Measurements from ENCODE around the gene ARHGEF5.

Gene ARHGEF5

GRCh38 chr7:144399946-144400345 lies 44.7 kb downstream of the ARHGEF5 start:
- TF ChIP-seq GATA3 (IDR thresholded peaks at IDR 0.05; ENCODE audit: low read depth, low read length): no peak
- TF ChIP-seq GATA2 (IDR thresholded peaks at IDR 0.05; ENCODE audit: low read depth, low read length): no peak

GRCh38 chr7:144401490-144401889 lies 46.3 kb downstream of the ARHGEF5 start:
- TF ChIP-seq GATA3 (IDR thresholded peaks at IDR 0.05; ENCODE audit: low read depth, low read length): no peak

GRCh38 chr7:144403102-144403501 lies 47.9 kb downstream of the ARHGEF5 start:
- TF ChIP-seq GATA2 (IDR thresholded peaks at IDR 0.05; ENCODE audit: low read depth, low read length) (no peak), GATA3 (IDR thresholded peaks at IDR 0.05; ENCODE audit: low read depth, low read length) (no peak)

DNA sequence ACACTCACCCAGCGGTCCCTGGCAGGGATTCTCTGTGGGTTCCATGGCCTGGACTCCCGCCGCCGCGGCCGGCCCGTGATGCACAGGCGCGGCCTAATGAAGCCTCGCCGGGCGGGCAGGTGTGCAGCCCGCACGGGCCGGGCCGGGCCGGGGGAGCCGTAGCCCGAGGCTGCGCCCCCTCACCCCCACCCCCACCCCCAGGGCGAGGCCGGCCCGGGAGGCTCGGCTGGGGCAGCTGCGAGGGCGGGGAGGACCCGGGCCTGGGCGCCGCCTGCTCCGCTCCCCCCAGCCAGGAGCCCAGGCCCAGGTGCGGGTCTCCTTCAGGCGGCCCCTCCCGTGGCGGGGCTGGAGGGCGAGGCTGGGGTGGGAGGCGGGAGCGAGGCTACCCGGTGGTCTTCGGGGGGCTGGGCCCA lies 48.5 kb downstream of the ARHGEF5 start, which contains the start of gene NOBOX:
TSS of gene NOBOX (minus strand) at position 45 of the 413 bp plus-strand sequence.
- no peak for TF ChIP-seq GATA2 (IDR thresholded peaks at IDR 0.05; ENCODE audit: low read depth, low read length)
- TF ChIP-seq GATA3 (IDR thresholded peaks at IDR 0.05; ENCODE audit: low read depth, low read length): no peak

DNA sequence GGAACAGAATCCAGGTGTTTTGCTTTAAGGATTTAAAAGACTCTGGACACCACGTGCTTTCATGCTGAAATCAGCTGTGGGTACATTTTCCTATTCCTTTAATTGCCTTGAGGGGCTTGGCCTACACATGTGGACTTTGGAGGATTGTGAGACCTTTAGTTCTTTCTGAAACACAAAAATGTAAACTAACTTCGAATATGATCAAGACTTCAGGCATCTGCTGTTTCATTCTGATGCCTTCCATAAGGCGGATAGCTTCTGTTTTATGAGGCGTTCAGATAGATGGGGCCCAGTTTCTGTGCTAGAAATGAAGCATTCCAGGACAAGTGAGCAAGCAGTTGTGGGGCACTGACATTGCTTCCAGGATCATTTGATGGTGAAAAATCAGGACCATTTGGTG lies 49.7 kb downstream of the ARHGEF5 start:
- TF ChIP-seq GATA2 (IDR thresholded peaks at IDR 0.05; ENCODE audit: low read depth, low read length): no peak
- no peak for TF ChIP-seq GATA3 (IDR thresholded peaks at IDR 0.05; ENCODE audit: low read depth, low read length)

DNA sequence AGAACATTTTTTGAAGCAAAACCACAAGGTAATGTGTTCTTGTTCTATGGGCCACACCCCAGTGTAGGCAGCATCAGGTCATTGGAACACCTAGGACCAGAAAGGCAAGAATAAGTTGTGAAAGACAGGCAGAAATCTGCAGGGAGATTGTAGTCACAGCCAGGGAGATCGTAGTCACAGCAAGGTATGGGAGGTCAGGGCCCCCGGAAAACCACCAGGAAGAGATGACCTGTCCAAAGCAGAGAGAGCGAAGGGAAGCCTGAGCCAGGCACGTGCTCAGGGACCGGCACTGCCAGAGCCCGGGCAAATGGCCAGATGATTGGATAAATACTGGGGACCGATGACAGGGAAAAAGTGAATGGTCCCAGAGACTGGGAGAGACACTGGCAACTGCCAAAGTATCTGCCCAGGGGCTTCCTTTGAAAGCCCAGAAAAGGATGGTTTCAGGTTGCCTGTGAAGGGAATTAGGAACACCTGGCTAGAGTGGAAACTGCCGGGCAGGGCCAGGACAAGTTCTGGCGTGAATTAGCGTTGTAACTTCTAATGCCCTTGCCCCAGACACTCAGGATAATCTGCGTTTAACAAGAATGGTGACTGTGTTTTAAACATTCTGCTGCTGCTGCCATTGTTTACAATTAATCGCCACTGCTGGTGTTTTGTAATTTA lies 52.2 kb downstream of the ARHGEF5 start:
- no peak for TF ChIP-seq GATA3 (IDR thresholded peaks at IDR 0.05; ENCODE audit: low read depth, low read length)
- TF ChIP-seq GATA2 (IDR thresholded peaks at IDR 0.05; ENCODE audit: low read depth, low read length): no peak

DNA sequence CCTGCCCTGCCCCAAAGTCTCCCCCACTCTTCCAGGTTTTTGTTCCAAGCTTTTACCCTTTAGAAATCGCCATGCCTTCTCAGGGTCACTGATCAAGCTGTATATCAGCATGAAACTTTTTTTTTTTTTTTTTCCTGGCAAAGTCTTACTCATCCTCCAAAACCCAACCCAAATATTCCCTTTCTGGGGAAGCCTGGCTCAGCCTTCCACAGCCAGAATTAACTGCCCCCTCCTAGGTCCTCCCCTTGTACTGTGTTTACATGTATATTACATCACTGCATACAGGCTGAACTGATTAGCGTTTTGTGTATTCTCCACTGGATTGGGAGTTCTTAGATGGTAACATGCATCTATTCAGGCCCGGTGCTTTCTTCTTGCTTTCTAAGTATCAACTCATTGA lies 52.9 kb downstream of the ARHGEF5 start:
- TF ChIP-seq GATA3 (IDR thresholded peaks at IDR 0.05; ENCODE audit: low read depth, low read length) (no peak), GATA2 (IDR thresholded peaks at IDR 0.05; ENCODE audit: low read depth, low read length) (no peak)

GRCh38 chr7:144410441-144410840 lies 55.2 kb downstream of the ARHGEF5 start:
- TF ChIP-seq GATA3 (IDR thresholded peaks at IDR 0.05; ENCODE audit: low read depth, low read length): no peak
- no peak for TF ChIP-seq GATA2 (IDR thresholded peaks at IDR 0.05; ENCODE audit: low read depth, low read length)

- TF ChIP-seq GATA2 (IDR thresholded peaks at IDR 0.05; ENCODE audit: low read depth, low read length): no peak
- no peak for TF ChIP-seq GATA3 (IDR thresholded peaks at IDR 0.05; ENCODE audit: low read depth, low read length)
Observed at GRCh38 chr7:144414815-144415214, 59.6 kb downstream of the ARHGEF5 start.

DNA sequence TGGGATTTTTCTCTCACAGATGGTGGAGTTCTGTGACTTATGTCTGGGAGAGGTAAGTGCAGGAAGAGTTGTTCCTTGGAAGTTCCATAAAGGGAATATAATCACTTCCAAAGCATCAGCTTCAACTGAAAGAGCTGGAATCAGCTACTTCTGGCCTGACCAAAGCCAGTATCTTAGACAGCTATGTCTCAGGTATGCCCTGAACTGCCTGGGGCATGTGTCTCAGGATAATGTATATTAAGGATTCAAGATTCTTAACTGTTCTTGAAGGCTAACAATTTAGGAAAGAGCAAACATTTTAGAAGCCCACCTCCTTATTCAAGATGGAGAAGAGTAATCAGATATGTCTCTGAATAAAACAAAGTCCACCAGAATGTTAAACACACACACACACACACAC lies 60.7 kb downstream of the ARHGEF5 start:
- TF ChIP-seq GATA2 (IDR thresholded peaks at IDR 0.05; ENCODE audit: low read depth, low read length): no peak

DNA sequence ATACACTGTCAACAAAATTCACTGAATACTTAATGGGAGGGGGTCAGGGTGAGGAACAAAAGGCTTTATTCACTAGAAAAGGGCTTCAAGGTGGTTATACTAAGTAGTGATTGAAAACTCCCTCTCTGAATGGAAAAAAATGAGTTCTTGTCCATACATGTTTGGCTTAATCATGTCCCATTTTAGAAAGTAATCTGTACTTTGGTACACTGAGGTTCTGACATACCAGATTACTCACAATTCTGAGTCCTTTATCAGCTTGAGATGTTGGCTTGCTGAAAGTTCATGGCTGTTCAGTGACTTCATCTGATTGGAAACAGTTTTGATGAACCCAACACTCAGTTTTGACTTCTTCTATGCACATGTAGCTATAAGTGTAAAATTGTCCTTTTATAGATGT lies 61.1 kb downstream of the ARHGEF5 start:
- TF ChIP-seq GATA2 (IDR thresholded peaks at IDR 0.05; ENCODE audit: low read depth, low read length): no peak
- TF ChIP-seq GATA3 (IDR thresholded peaks at IDR 0.05; ENCODE audit: low read depth, low read length): no peak

- TF ChIP-seq GATA2 (IDR thresholded peaks at IDR 0.05; ENCODE audit: low read depth, low read length): no peak
- TF ChIP-seq GATA3 (IDR thresholded peaks at IDR 0.05; ENCODE audit: low read depth, low read length): no peak
Observed at GRCh38 chr7:144428431-144428830, 73.2 kb downstream of the ARHGEF5 start.
